ENCODE results near the gene MGP. TPM values are rescaled to one million over a fixed set of nuclear protein-coding genes. Genes with fewer than 3 reads are reported as not detected.

MGP gene
- total and polyA plus RNA-seq, 2 of the 8 experiments (the other 6 are each of a cell fraction or from before 2014, with no cell fraction given): not detected

DNA sequence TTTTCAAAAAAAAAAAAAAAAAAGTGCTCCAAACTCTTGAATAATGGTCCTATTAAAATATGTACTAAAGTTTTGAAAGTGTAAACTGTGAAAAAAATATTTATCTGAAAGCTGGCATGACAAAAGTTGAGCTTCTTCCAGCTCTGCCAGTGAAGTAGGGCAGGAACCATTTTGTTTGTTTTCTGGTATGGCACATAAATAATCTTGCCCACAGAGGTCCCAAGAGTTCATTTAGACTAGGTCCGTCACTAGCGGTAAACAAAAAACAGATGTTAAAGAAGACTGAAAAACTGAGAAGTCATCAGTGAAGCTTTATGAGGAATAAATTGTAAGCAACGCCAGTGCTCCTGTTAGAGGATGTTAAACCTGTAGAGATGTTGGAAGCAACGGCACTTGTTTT, 45.7 kb upstream of the MGP start (continued):
- TF ChIP-seq, protein P1, sequence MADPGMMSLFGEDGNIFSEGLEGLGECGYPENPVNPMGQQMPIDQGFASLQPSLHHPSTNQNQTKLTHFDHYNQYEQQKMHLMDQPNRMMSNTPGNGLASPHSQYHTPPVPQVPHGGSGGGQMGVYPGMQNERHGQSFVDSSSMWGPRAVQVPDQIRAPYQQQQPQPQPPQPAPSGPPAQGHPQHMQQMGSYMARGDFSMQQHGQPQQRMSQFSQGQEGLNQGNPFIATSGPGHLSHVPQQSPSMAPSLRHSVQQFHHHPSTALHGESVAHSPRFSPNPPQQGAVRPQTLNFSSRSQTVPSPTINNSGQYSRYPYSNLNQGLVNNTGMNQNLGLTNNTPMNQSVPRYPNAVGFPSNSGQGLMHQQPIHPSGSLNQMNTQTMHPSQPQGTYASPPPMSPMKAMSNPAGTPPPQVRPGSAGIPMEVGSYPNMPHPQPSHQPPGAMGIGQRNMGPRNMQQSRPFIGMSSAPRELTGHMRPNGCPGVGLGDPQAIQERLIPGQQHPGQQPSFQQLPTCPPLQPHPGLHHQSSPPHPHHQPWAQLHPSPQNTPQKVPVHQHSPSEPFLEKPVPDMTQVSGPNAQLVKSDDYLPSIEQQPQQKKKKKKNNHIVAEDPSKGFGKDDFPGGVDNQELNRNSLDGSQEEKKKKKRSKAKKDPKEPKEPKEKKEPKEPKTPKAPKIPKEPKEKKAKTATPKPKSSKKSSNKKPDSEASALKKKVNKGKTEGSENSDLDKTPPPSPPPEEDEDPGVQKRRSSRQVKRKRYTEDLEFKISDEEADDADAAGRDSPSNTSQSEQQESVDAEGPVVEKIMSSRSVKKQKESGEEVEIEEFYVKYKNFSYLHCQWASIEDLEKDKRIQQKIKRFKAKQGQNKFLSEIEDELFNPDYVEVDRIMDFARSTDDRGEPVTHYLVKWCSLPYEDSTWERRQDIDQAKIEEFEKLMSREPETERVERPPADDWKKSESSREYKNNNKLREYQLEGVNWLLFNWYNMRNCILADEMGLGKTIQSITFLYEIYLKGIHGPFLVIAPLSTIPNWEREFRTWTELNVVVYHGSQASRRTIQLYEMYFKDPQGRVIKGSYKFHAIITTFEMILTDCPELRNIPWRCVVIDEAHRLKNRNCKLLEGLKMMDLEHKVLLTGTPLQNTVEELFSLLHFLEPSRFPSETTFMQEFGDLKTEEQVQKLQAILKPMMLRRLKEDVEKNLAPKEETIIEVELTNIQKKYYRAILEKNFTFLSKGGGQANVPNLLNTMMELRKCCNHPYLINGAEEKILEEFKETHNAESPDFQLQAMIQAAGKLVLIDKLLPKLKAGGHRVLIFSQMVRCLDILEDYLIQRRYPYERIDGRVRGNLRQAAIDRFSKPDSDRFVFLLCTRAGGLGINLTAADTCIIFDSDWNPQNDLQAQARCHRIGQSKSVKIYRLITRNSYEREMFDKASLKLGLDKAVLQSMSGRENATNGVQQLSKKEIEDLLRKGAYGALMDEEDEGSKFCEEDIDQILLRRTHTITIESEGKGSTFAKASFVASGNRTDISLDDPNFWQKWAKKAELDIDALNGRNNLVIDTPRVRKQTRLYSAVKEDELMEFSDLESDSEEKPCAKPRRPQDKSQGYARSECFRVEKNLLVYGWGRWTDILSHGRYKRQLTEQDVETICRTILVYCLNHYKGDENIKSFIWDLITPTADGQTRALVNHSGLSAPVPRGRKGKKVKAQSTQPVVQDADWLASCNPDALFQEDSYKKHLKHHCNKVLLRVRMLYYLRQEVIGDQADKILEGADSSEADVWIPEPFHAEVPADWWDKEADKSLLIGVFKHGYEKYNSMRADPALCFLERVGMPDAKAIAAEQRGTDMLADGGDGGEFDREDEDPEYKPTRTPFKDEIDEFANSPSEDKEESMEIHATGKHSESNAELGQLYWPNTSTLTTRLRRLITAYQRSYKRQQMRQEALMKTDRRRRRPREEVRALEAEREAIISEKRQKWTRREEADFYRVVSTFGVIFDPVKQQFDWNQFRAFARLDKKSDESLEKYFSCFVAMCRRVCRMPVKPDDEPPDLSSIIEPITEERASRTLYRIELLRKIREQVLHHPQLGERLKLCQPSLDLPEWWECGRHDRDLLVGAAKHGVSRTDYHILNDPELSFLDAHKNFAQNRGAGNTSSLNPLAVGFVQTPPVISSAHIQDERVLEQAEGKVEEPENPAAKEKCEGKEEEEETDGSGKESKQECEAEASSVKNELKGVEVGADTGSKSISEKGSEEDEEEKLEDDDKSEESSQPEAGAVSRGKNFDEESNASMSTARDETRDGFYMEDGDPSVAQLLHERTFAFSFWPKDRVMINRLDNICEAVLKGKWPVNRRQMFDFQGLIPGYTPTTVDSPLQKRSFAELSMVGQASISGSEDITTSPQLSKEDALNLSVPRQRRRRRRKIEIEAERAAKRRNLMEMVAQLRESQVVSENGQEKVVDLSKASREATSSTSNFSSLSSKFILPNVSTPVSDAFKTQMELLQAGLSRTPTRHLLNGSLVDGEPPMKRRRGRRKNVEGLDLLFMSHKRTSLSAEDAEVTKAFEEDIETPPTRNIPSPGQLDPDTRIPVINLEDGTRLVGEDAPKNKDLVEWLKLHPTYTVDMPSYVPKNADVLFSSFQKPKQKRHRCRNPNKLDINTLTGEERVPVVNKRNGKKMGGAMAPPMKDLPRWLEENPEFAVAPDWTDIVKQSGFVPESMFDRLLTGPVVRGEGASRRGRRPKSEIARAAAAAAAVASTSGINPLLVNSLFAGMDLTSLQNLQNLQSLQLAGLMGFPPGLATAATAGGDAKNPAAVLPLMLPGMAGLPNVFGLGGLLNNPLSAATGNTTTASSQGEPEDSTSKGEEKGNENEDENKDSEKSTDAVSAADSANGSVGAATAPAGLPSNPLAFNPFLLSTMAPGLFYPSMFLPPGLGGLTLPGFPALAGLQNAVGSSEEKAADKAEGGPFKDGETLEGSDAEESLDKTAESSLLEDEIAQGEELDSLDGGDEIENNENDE (IDR thresholded peaks at IDR 0.05; ENCODE audit: insufficient replicate concordance, low read length): no peak
- TF ChIP-seq KDM1A (IDR thresholded peaks at IDR 0.05; ENCODE audit: borderline replicate concordance, low read length) (no peak), RXRA (IDR thresholded peaks at IDR 0.05; ENCODE audit: insufficient read depth, low read depth, low read length) (no peak)
- TF ChIP-seq, protein P2, sequence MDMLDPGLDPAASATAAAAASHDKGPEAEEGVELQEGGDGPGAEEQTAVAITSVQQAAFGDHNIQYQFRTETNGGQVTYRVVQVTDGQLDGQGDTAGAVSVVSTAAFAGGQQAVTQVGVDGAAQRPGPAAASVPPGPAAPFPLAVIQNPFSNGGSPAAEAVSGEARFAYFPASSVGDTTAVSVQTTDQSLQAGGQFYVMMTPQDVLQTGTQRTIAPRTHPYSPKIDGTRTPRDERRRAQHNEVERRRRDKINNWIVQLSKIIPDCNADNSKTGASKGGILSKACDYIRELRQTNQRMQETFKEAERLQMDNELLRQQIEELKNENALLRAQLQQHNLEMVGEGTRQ (IDR thresholded peaks at IDR 0.05; ENCODE audit: low read length): no peak

Data from H1 (cell line).